Neural crest cell (in vitro differentiated cells): ENCODE results near the gene RAMP3. TPM values are rescaled to one million over a fixed set of nuclear protein-coding genes. Genes with fewer than 3 reads are reported as not detected.
A peak's percentile ranks its signal among the peaks of the same experiment; 100 is the strongest.

ENCODE experiments used
- DNase-seq: peaks from one replicate; pipeline ENCODE4 v3.0.0; 2021; ENCODE audit warnings: low read depth, mixed read lengths, low spot score
- H3K27ac Mint-ChIP-seq: one replicate; pipeline ENCODE4 v1.8.0; 2021; ENCODE audit warnings: mild to moderate bottlenecking, mixed read lengths; ENCODE audit not compliant: unreplicated experiment
- H3K27me3 Mint-ChIP-seq: 2 replicates; pipeline ENCODE4 v1.8.0; 2021; ENCODE audit warnings: low read depth, mild to moderate bottlenecking, mixed read lengths
- H3K36me3 Mint-ChIP-seq: 2 replicates; pipeline ENCODE4 v1.8.0; 2021; ENCODE audit warnings: low read depth, mild to moderate bottlenecking, mixed read lengths
- H3K4me1 Mint-ChIP-seq: 2 replicates; pipeline ENCODE4 v1.8.0; 2021; ENCODE audit warnings: mixed read lengths
- H3K4me3 Mint-ChIP-seq: one replicate; pipeline ENCODE4 v1.8.0; 2021; ENCODE audit warnings: mild to moderate bottlenecking, mixed read lengths
- H3K9me3 Mint-ChIP-seq: 2 replicates; pipeline ENCODE4 v1.8.0; 2021; ENCODE audit warnings: mixed read lengths
- total RNA-seq: library from RNA; stranded (reverse); gene quantifications from 2 replicates; pipeline ENCODE4 v1.2.1, GENCODE V29; 2021
- TF ChIP-seq, protein P1 (sequence below): fragments of 200-600 bp; sonication (generic); conservative IDR thresholded peaks from 2 replicates; pipeline ENCODE4 v1.5.0; 2021; ENCODE audit warnings: antibody characterized with exemption, mild to moderate bottlenecking

Gene RAMP3
- total RNA-seq, 1 donor from 2014 or later: not detected

DNA sequence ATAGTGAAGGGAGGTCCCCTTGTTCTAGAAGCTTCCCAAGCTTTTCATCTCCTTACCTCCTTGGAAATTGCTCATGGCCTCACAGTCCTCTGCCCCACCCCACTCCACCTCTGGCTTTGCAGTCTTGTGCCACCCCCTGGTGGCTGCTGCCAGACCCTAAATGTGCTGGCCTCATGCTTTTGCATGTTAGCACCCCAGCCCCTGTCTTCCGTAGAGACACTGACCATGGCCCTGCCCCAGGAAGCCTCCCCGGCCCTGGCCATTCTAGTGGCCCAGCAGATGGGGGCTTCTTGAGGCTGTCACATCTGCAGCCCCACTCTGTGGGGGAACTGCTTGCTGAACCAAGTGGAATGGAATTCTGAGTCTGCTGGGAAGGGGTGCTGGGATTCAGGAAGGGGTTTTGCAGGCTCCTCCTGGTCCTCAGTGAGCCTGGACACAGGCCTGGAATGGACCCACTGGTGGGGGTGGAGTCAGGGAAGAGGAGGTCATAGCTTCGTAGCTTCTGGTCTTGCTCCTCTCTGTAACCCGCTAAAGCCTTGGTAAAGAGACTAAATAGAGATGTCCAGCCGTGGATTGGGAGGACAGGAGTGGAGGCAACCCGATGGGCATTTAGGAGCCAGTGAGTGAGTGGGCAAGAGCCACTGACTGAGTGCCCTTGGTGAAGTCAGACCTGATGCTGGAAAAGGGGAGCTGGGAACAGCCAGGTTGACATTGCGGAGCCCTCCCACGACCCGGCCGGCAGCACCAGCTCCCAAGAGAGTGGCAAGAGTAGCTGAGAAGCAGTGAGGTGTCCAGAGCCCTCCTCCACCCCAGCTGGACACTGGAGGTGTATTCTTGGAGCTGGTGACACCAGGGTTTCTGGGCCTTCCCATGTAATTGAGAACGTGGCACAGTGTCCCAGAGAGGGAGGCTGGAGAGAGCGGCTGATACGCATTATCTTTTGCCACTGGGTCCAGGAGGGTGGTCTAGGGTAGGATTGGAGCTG, 20.9 kb downstream of the RAMP3 start:
- Mint-ChIP-seq H3K4me3 (no peak overlapping the region), H3K4me1 (no peaks in the 10 kb centered on the region), H3K36me3 (no peaks in the 10 kb centered on the region), H3K27ac (no peak overlapping the region), H3K9me3 (no peaks in the 10 kb centered on the region), H3K27me3 (no peaks in the 10 kb centered on the region)
- TF ChIP-seq, protein P1, sequence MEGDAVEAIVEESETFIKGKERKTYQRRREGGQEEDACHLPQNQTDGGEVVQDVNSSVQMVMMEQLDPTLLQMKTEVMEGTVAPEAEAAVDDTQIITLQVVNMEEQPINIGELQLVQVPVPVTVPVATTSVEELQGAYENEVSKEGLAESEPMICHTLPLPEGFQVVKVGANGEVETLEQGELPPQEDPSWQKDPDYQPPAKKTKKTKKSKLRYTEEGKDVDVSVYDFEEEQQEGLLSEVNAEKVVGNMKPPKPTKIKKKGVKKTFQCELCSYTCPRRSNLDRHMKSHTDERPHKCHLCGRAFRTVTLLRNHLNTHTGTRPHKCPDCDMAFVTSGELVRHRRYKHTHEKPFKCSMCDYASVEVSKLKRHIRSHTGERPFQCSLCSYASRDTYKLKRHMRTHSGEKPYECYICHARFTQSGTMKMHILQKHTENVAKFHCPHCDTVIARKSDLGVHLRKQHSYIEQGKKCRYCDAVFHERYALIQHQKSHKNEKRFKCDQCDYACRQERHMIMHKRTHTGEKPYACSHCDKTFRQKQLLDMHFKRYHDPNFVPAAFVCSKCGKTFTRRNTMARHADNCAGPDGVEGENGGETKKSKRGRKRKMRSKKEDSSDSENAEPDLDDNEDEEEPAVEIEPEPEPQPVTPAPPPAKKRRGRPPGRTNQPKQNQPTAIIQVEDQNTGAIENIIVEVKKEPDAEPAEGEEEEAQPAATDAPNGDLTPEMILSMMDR: no peak
- no peak for DNase-seq

DNA sequence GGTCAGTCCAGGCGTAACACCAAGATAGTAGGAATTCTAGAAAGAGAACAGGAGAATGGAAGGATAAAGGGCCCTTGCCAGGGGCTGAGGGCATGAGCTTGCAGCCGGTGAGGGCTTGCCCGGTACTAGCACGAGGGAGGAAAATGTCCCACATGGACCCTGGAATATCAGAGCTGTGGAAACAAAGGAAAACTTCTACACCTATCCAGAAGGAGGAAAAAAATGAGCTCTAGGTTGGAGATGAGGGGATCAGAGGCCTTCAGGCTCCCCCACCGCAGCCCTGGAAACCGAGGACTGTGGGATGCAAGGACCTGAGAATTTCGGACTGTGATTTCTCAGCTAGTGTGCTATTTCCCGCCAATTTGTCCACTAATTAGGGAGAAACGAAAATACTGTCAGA, 22.1 kb downstream of the RAMP3 start:
- no peaks in the 10 kb centered on the region for H3K4me1 Mint-ChIP-seq
- H3K27me3 Mint-ChIP-seq: no peaks in the 10 kb centered on the region
- H3K36me3 Mint-ChIP-seq: no peaks in the 10 kb centered on the region
- no peak overlapping the region for H3K4me3 Mint-ChIP-seq
- H3K9me3 Mint-ChIP-seq: no peaks in the 10 kb centered on the region
- no peak for DNase-seq
- H3K27ac Mint-ChIP-seq: no peak overlapping the region
- TF ChIP-seq, protein P1: no peak

- no peaks in the 10 kb centered on the region for H3K27me3 Mint-ChIP-seq
- TF ChIP-seq, protein P1: no peak
- no peak for DNase-seq
- H3K9me3 Mint-ChIP-seq: no peaks in the 10 kb centered on the region
- no peak overlapping the region for H3K27ac Mint-ChIP-seq
- no peaks in the 10 kb centered on the region for H3K36me3 Mint-ChIP-seq
- H3K4me3 Mint-ChIP-seq: no peak overlapping the region
- no peaks in the 10 kb centered on the region for H3K4me1 Mint-ChIP-seq
Observed at GRCh38 chr7:45180084-45180986, 22.7 kb downstream of the RAMP3 start.

GRCh38 chr7:45181286-45181960, 23.8 kb downstream of the RAMP3 start:
- DNase-seq: no peak
- Mint-ChIP-seq H3K4me1 (no peaks in the 10 kb centered on the region), H3K9me3 (no peaks in the 10 kb centered on the region)

More at GRCh38 chr7:45181286-45181960, 23.8 kb downstream of the RAMP3 start:
- peak overlapping the region; percentile 43 for H3K27ac Mint-ChIP-seq
- no peaks in the 10 kb centered on the region for H3K27me3 Mint-ChIP-seq
- H3K36me3 Mint-ChIP-seq: no peaks in the 10 kb centered on the region
- H3K4me3 Mint-ChIP-seq: no peak overlapping the region
- TF ChIP-seq, protein P1: no peak
